ENCODE results near the gene PDGFB.

DNA sequence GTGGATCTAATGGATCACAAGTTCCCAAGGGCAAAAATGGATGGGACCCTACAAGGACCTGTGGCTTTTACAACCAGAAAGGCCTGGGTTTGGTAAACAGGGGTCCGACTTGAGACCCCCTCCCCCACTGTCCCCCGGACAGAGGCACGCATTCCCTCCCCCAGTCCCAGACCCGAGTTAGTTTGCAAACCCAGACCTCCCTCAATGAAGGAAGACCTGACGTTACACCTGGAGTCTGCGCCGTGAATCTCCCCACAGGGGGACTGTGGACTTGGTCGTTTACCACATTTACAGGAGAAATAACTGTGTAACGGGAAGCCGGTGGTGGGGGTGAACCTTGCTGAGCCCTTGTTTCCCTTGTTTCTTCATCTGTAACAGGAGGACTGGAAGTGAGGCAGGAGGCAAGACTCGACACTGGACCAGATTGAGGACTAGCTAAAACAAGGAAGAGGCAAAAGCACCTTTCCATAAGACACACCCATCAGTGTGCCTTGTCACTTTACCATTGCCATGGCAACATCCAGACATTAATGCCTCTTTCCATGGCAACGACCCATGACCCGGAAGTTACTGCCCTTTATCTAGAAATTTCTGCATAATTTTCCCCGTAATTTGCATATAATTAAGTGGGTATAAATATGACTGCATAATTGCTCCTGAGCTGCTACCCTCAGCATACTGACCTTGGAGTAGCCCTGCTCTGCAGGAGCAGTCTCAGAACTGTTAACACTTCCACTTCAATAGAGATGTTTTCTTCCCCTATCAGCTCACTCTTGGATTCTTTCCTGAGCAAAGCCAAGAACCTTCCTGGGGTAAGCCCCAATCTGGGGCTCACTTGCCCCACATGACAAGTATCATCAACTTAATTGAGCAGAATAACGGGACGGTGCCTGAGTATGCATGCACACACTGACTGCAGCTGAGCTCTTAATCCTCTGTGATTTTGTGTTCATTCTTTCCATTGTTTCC is 25.4 kb downstream of the PDGFB start:
- no peak for TF ChIP-seq POLR2A (IDR thresholded peaks at IDR 0.05; ENCODE audit: low read depth, low read length)
- TF ChIP-seq, protein P1, sequence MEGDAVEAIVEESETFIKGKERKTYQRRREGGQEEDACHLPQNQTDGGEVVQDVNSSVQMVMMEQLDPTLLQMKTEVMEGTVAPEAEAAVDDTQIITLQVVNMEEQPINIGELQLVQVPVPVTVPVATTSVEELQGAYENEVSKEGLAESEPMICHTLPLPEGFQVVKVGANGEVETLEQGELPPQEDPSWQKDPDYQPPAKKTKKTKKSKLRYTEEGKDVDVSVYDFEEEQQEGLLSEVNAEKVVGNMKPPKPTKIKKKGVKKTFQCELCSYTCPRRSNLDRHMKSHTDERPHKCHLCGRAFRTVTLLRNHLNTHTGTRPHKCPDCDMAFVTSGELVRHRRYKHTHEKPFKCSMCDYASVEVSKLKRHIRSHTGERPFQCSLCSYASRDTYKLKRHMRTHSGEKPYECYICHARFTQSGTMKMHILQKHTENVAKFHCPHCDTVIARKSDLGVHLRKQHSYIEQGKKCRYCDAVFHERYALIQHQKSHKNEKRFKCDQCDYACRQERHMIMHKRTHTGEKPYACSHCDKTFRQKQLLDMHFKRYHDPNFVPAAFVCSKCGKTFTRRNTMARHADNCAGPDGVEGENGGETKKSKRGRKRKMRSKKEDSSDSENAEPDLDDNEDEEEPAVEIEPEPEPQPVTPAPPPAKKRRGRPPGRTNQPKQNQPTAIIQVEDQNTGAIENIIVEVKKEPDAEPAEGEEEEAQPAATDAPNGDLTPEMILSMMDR (conservative IDR thresholded peaks at IDR 0.05; ENCODE audit: low read depth, low read length) = no peak
- no peak for TF ChIP-seq CEBPB (IDR thresholded peaks at IDR 0.05; ENCODE audit: low read depth, low read length)
- TF ChIP-seq RAD21 (IDR thresholded peaks at IDR 0.05; ENCODE audit: low read length) = no peak

Measured in IMR-90 (cell line).